Osteoblast (primary cell): Measurements from ENCODE around the gene SPAG7. TPM values are rescaled to one million over a fixed set of nuclear protein-coding genes. Genes with fewer than 3 reads are reported as not detected.
A peak's percentile ranks its signal among the peaks of the same experiment; 100 is the strongest.

Experiments used
- DNase-seq: peaks from one replicate; pipeline ENCODE4 v3.0.0; 2011; ENCODE audit warnings: low spot score, mixed read lengths; ENCODE audit not compliant: insufficient read length; ENCODE audit errors: missing footprints
- H2AFZ ChIP-seq: 2 replicates; pipeline ENCODE4 v1.6.0; 2011; ENCODE audit warnings: mild to moderate bottlenecking, low read length
- H3K27ac ChIP-seq: 2 replicates; pipeline ENCODE4 v1.5.1; 2011; ENCODE audit warnings: mild to moderate bottlenecking, low read depth, low read length, moderate library complexity
- H3K27me3 ChIP-seq: 2 replicates; pipeline ENCODE4 v1.6.0; 2012; ENCODE audit warnings: mild to moderate bottlenecking, control low read depth, inconsistent platforms, low read length, moderate library complexity; ENCODE audit not compliant: insufficient read depth
- H3K36me3 ChIP-seq: 2 replicates; pipeline ENCODE4 v1.5.1; 2011; ENCODE audit warnings: mild to moderate bottlenecking, low read length, control low read depth, moderate library complexity; ENCODE audit not compliant: insufficient read depth
- H3K4me1 ChIP-seq: 2 replicates; pipeline ENCODE4 v1.5.1; 2011; ENCODE audit warnings: mild to moderate bottlenecking, low read length, control low read depth, moderate library complexity; ENCODE audit not compliant: insufficient read depth
- H3K4me2 ChIP-seq: 2 replicates; pipeline ENCODE4 v1.6.0; 2011; ENCODE audit warnings: mild to moderate bottlenecking, low read length; ENCODE audit not compliant: insufficient read depth
- H3K4me3 ChIP-seq: fragments of 200-600 bp; sonication (generic); 3 replicates; pipeline ENCODE4 v1.5.1; 2012; ENCODE audit warnings: mild to moderate bottlenecking, low read length, inconsistent platforms; ENCODE audit not compliant: insufficient read depth
- H3K79me2 ChIP-seq: 2 replicates; pipeline ENCODE4 v1.6.0; 2012; ENCODE audit warnings: mild to moderate bottlenecking, low read length, control low read depth, inconsistent platforms; ENCODE audit not compliant: insufficient read depth
- H3K9me3 ChIP-seq: 2 replicates; pipeline ENCODE4 v1.5.1; 2011; ENCODE audit warnings: low read depth, low read length, control low read depth
- H4K20me1 ChIP-seq: 2 replicates; pipeline ENCODE4 v1.6.0; 2012; ENCODE audit warnings: mild to moderate bottlenecking, low read length, control low read depth; ENCODE audit not compliant: insufficient read depth
- CTCF ChIP-seq: IDR thresholded peaks from 2 replicates; pipeline ENCODE4 v1.5.1; 2011; ENCODE audit warnings: mild to moderate bottlenecking, low read depth, low read length, moderate library complexity; ENCODE audit errors: extremely low read depth
- total RNA-seq: library from RNA; depleted of rRNA; stranded (reverse); fragments of >200 nt; gene quantifications from 2 replicates; pipeline ENCODE4 v1.2.3, GENCODE V29; 2012

SPAG7 gene
- total RNA-seq, 1 donor = 34.0 TPM

- DNase-seq = peak; percentile 99
- Histone ChIP-seq H3K9me3 (no peaks in the 10 kb centered on the region), H3K4me1 (peaks cover 28% of the 10 kb centered on the region), H3K79me2 (no peaks in the 10 kb centered on the region), H3K27ac (peak overlapping the region; percentile 82), H3K4me3 (peak overlapping the region; percentile 56), H3K27me3 (no peaks in the 10 kb centered on the region), H2AFZ (peak overlapping the region; percentile 82), H3K4me2 (peak overlapping the region; percentile 73), H3K36me3 (no peaks in the 10 kb centered on the region), H4K20me1 (no peaks in the 10 kb centered on the region)
- TF ChIP-seq CTCF = no peak
Observed at GRCh38 chr17:4953451-4953961, 14.1 kb downstream of the SPAG7 start.

- peaks cover 34% of the 10 kb centered on the region for H3K4me1 ChIP-seq
- H3K4me3 ChIP-seq = no peak overlapping the region
- peak; percentile 43 for DNase-seq
- no peak overlapping the region for H3K4me2 ChIP-seq
- H3K9me3 ChIP-seq = no peaks in the 10 kb centered on the region
- peaks cover 14% of the 10 kb centered on the region for H4K20me1 ChIP-seq
- H3K36me3 ChIP-seq = peaks cover 5% of the 10 kb centered on the region
- no peaks in the 10 kb centered on the region for H3K27me3 ChIP-seq
- no peak overlapping the region for H3K27ac ChIP-seq
- no peak overlapping the region for H2AFZ ChIP-seq
- no peak for TF ChIP-seq CTCF
- H3K79me2 ChIP-seq = peaks cover 18% of the 10 kb centered on the region
Observed at GRCh38 chr17:4951486-4951885, 16.1 kb downstream of the SPAG7 start.

- Histone ChIP-seq H3K9me3 (no peaks in the 10 kb centered on the region), H3K4me2 (peak within 1 kb of the TSS; percentile 68), H3K27me3 (no peaks in the 10 kb centered on the region), H3K79me2 (peaks cover 25% of the 10 kb centered on the region), H3K36me3 (peaks cover 12% of the 10 kb centered on the region), H3K4me1 (peaks cover 41% of the 10 kb centered on the region), H4K20me1 (peaks cover 21% of the 10 kb centered on the region), H3K27ac (peak within 1 kb of the TSS; percentile 17), H3K4me3 (peak within 1 kb of the TSS; percentile 96), H2AFZ (peak within 1 kb of the TSS; percentile 68)
- TF ChIP-seq CTCF = no peak
- DNase-seq = peak; percentile 58
Observed at GRCh38 chr17:4950746-4951204, 16.8 kb downstream of the SPAG7 start, which contains the start of gene ENO3. Gene ENO3 (plus strand): TSS chr17:4951119. CDS start chr17:4951830, 711 bp downstream.

- H3K4me2 ChIP-seq = peak overlapping the region; percentile 68
- peaks cover 31% of the 10 kb centered on the region for H3K79me2 ChIP-seq
- H3K27me3 ChIP-seq = no peaks in the 10 kb centered on the region
- peak; percentile 94 for DNase-seq
- no peak for TF ChIP-seq CTCF
- H2AFZ ChIP-seq = peak overlapping the region; percentile 68
- peak overlapping the region; percentile 17 for H3K27ac ChIP-seq
- H4K20me1 ChIP-seq = peaks cover 27% of the 10 kb centered on the region
- H3K4me1 ChIP-seq = peaks cover 47% of the 10 kb centered on the region
- peaks cover 17% of the 10 kb centered on the region for H3K36me3 ChIP-seq
- peak overlapping the region; percentile 96 for H3K4me3 ChIP-seq
- H3K9me3 ChIP-seq = no peaks in the 10 kb centered on the region
Observed at GRCh38 chr17:4950075-4950745, 17.4 kb downstream of the SPAG7 start.
